Measurements from ENCODE around the gene LINC01488. TPM values are rescaled to one million over a fixed set of nuclear protein-coding genes. Genes with fewer than 3 reads are reported as not detected.

The LINC01488 gene
- total and polyA plus RNA-seq, 2 of the 13 experiments (the other 11 are each of a cell fraction or from before 2014, with no cell fraction given), result 0.26 to 0.58 TPM

DNA sequence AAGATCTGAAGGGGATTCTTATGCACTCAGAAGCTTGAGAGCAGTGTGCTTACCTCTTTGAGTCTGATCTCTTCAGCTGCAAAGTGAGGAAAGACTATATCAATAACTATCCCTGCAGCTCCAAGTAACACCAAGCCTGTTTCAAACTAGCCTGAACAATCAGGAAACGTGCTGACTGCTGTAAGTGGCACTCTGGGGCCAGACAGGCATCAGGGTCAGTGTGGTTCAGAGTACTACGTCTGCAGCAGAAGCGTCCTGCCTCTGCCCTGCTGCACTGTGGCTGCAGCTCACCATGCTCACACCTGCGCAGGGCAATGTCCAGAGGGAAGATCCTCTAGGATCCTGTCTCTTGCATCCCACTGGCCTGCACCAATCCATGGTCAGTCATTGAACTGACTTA lies 25.5 kb upstream of the LINC01488 start (continued):
- TF ChIP-seq, protein P1, sequence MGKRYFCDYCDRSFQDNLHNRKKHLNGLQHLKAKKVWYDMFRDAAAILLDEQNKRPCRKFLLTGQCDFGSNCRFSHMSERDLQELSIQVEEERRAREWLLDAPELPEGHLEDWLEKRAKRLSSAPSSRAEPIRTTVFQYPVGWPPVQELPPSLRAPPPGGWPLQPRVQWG (CRISPR knock-in tag; IDR thresholded peaks at IDR 0.05; ENCODE audit: borderline replicate concordance, low read depth), result no peak
- TF ChIP-seq, protein P2, sequence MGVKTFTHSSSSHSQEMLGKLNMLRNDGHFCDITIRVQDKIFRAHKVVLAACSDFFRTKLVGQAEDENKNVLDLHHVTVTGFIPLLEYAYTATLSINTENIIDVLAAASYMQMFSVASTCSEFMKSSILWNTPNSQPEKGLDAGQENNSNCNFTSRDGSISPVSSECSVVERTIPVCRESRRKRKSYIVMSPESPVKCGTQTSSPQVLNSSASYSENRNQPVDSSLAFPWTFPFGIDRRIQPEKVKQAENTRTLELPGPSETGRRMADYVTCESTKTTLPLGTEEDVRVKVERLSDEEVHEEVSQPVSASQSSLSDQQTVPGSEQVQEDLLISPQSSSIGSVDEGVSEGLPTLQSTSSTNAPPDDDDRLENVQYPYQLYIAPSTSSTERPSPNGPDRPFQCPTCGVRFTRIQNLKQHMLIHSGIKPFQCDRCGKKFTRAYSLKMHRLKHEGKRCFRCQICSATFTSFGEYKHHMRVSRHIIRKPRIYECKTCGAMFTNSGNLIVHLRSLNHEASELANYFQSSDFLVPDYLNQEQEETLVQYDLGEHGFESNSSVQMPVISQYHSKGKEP (CRISPR knock-in tag; IDR thresholded peaks at IDR 0.05), result no peak

DNA sequence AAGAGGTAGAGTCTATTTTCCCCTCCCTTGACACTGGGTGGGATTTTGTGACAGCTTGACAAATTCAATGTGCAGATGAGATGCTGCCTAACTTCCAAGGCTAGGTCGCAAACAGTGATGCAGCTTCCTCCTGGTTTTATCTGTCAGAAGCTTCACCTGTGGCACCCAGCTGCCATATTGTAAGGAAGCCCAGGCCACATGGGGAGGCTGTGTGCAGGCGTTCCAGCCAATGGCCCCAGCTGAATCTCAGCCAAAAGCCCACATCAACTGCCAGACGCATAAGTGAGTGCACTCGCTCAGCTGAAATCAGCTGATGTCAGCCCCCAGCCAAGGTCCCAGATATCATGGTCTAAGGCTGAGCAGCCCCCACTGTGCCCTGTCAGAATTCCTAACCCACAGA lies 24.8 kb upstream of the LINC01488 start:
- intact Hi-C loops (cut with micrococcal nuclease; ENCODE audit: unreplicated experiment), result no loop called here
- TF ChIP-seq ZNF24 (IDR thresholded peaks at IDR 0.05), result no peak
- no peak for TF ChIP-seq ZNF138 (CRISPR knock-in tag; IDR thresholded peaks at IDR 0.05; ENCODE audit: low read depth)
- TF ChIP-seq SMARCE1 (IDR thresholded peaks at IDR 0.05; ENCODE audit: borderline replicate concordance), result no peak
- Histone ChIP-seq H3K4me1 (ENCODE audit: insufficient read depth, low read length) (peaks cover 37% of the 10 kb centered on the region), H3K4me3 (replicated peaks in 1 of 3; ENCODE audit: insufficient read depth in 1 of 3, low read depth in 2 of 3, low read length in 3 of 3) (no peak overlapping the region), H3K9me3 (ENCODE audit: low read length) (no peaks in the 10 kb centered on the region), H3K9ac (ENCODE audit: insufficient read depth, low read depth, low read length) (no peak overlapping the region), H3K4me2 (ENCODE audit: low read depth, low read length) (no peak overlapping the region), H3K36me3 (replicated peaks in 1 of 2; ENCODE audit: control insufficient read depth in 1 of 2, insufficient read depth in 2 of 2, low read length in 2 of 2) (no peaks in the 10 kb centered on the region), H3K27me3 (ENCODE audit: control insufficient read depth in 1 of 2, insufficient read depth in 2 of 2, low read length in 2 of 2) (no peaks in the 10 kb centered on the region), H3K27ac (ENCODE audit: extremely low read length, insufficient read depth, low read length) (no peak overlapping the region), H4K20me1 (ENCODE audit: insufficient read depth, low read length) (no peaks in the 10 kb centered on the region), H2AFZ (ENCODE audit: low read length) (no peak overlapping the region), H3K79me2 (ENCODE audit: insufficient read depth, low read length) (no peaks in the 10 kb centered on the region)
- ChIA-PET POLR2A (no interaction called here), CTCF (ENCODE audit: low intra/inter-chr PET ratio, low total read pairs) (no interaction called here)
- in situ Hi-C loops (cut with HindIII; ENCODE audit: extremely low pct_ligation_motif_present, low pct_unique_long_range_greater_than_20kb), result no loop called here
- WGBS (ENCODE audit: low lambda C conversion rate), result 94% methylated on average over 2 of the region's 4 CpGs
- FAIRE-seq (no peak), ATAC-seq (no peak), DNase-seq (ENCODE audit: low spot score) (no peak)
- no TSS peak for BruUV-seq (replicated peaks)
